HG03354 (cell line): ENCODE measurements around the gene STK32C.

Source experiments
- ATAC-seq: cut with Tn5 transposase; IDR thresholded peaks from one replicate; pipeline ENCODE4 v1.9.1; 2021; ENCODE audit warnings: mild to moderate bottlenecking; ENCODE audit not compliant: unreplicated experiment, poor library complexity, severe bottlenecking

The STK32C gene

GRCh38 chr10:132204781-132205473 lies 102.8 kb downstream of the STK32C start:
- ATAC-seq = no peak

GRCh38 chr10:132204078-132204780 lies 103.5 kb downstream of the STK32C start:
- ATAC-seq = no peak

DNA sequence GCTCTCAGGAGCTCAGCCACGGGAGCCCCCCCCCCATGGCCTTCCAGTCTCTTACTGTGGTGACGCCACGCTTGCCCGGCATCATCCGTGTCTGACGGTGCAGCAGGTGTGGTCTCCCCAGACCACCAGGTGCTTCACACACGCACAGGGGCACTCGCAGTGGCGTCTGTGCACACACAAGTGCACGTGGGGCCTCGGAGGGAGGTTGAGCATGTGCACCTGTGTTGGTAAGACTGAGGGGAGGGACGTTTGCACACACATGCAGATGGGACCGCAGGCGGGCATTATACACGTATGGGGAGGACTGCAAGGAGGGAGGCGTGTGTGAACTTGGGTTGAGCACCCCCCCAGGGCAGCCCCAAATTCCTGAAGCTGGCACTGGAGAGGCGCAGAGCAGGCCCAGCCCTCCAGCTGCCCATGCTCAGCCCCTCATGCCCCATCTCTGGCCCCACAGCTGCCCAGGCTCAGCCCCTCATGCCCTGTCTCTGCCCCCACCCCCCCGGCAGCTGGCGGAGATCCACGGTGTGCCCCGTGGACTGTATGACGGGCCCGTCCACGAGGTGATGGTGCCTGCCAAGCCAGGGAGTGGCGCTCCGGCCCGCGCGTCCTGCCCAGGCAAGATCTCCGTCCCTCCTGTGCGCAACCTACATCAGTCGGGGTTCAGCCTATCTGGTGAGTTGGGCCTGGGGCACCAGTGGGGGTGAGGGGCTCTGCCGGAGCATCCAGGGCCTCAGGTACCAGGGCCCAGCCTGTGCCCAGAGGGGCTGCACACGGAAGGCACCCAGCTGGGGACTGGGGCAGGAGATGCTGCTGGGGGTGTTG lies 104.3 kb downstream of the STK32C start:
- ATAC-seq = no peak

DNA sequence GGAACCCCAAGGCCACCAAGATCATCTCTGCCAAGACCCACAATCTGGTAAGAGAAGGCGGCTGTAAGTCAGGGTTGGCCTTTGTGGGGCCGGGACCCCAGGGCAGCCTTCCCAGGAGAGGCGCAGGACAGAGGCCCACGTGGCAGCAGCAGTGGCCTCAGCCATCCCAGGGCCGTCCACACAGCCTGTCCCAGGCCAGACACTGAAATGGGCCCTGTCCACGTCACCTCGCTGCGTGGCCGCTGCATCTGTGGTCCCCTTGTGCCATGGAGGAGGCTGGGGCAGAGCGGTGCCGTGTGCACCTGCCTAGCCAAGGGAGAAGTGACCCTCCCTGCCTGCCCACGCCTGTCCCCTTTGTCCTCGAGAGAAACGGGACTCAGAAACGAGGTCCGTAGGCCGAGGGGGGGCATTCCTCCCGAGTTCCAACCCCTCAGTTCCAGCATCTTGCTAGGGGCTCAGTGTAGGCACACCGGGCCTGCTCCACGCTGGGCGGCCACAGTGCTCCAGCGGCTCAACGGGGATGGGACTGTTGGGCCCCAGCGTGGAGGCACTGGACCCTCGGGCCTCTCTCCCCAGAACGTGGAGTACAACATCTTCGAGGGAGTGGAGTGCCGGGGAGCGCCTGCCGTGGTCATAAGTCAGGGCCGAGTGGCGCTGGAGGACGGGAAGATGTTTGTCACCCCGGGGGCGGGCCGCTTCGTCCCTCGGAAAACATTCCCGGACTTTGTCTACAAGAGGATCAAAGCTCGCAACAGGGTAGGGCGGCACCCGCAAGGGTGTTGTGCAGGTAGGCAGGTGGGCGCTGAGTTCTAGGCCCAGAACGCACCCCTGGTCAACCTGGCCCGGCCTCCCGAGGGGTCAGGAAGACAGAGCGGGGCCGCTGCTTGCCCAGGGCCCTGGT lies 105.4 kb downstream of the STK32C start:
- no peak for ATAC-seq

DNA sequence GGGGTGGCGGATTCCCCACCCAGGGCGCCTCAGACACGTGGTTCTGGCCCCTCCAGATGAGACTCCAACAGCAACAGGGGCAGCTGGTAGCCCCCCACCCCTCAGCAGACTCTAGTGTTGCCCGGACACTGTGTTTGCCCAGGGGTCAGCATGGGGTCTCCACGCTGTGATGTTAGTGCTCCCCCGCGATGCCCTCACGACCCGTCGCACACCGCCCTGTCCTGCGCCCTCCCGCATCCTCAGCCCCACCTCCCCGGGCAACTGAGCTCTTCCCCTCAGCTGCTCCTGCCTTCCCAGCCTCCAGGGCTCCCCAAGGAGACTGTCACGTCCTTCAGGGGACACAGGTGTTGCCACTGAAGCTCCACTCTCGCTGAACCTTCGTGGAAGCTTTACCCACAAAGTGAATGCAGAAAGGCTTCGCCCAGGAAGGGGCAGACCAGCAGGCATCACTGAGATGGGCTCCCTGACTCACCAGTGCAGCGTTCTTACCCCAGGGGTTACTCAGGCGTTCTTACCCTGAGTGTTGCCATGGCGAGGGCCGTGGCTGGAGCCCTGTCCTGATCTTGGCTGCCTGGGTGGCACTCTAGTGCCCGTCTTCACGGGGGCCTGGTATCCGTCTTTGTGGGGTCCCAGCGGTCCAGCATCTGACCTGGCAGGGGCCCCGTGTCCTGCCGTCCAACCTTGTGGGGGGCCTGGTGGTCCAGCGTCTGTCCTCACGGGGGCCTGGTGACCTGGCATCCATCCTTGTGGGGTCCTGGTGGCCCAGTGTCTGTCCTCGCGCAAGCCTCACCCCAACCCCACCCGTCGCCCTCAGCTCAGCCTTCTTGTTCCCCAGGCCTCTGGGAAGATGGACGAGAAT lies 106.4 kb downstream of the STK32C start:
- no peak for ATAC-seq

GRCh38 chr10:132200344-132201110 lies 107.2 kb downstream of the STK32C start:
- no peak for ATAC-seq

DNA sequence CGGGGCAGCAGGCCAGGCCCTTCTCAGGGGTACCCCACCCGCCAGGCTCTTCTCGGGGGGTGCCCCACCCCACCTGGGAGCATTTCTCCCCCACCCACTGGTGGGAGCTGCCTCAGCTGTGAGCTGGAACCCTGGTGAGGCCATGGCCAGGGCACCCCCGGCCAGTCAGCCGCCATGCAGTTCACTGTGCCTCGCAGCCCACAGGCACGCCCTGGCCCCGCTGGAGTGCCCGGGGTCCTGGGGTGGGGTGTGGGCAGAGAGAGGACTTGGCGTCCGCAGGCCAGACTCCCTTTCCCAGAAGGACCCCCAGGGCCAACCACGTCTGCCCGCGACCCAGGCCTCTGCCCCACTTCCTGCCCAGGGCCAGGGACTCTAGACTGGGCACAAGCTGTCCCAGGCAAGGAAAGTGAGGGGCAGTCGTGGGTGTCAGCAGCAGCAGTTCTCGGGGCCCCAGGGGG lies 107.9 kb downstream of the STK32C start:
- ATAC-seq = no peak

DNA sequence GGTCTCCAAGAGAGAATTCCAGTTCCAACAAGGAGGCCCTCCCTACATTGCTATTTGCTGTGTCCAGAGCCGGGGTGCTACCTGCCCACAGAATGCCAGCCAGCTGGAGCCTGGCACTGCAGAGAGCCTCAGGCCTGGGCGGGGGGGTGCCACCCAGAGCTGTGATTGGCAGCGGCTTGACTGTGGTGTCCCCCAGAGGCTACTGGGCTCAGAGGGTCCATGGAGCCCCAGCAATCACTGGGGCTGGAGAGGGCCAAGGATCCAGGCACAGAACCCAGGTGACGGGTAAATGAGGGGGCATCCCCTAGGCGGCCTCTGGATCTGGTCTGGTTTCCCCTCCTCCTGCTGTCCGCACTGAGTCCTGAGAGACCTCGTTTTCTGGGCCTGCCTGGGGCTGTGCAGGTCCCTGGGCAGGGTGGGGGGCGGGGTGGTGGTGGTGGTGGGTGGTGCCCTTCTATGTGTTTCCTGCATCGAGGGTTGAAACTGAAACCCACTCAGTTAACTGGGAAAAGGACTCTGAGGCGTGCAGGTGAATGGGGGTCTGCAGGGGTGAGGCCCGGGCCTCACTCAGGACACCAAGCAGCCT lies 108.4 kb downstream of the STK32C start:
- no peak for ATAC-seq

DNA sequence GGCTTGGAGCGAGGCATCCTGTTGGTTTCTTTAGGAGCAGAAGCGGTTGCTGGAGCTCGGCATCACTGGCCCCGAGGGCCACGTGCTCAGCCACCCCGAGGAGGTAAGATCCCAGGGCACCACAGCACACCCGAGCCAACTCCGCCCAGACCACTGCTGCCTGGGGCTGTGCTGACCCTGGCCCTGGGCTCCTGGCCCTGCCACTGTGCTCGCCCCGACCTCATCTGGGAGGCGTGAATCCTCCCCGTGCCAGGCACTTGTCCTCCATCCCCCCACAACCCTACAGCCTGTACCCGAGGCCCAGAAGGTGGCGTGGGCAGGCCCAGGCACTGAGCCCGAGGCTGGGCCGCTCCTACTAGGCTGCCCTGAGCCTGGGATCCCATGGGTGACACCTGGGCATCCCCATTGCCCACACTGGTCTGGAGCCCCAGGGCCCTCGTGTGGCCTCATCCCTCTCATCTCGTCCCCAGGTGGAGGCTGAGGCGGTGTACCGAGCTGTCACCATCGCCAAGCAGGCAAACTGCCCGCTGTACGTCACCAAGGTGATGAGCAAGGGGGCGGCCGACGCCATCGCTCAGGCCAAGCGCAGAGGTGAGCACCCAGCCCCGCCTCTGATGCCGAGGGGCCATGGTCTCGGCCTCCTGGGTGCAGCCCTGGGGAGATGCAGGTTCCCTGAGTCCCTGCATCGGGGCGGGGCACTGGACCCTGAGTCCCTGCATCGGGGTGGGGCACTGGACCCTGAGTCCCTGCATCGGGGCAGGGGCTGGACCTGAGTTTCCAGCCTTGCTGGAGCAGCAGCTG lies 109.2 kb downstream of the STK32C start:
- ATAC-seq = no peak

DNA sequence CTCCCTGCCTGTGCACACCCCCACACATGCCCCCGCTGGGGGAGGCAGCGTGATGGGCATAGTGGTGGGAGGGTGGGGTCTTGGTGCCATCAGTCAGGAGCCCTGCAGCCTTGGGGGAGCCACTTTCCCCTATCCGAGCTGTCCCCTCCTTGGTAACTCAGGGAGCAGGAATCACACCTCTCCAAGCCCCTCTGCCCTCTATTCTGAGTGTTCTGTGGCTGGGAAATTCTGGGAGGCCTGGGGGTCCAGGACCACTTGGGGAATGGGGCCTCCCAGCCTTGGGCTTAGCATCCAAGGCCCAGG lies 109.7 kb downstream of the STK32C start:
- no peak for ATAC-seq

DNA sequence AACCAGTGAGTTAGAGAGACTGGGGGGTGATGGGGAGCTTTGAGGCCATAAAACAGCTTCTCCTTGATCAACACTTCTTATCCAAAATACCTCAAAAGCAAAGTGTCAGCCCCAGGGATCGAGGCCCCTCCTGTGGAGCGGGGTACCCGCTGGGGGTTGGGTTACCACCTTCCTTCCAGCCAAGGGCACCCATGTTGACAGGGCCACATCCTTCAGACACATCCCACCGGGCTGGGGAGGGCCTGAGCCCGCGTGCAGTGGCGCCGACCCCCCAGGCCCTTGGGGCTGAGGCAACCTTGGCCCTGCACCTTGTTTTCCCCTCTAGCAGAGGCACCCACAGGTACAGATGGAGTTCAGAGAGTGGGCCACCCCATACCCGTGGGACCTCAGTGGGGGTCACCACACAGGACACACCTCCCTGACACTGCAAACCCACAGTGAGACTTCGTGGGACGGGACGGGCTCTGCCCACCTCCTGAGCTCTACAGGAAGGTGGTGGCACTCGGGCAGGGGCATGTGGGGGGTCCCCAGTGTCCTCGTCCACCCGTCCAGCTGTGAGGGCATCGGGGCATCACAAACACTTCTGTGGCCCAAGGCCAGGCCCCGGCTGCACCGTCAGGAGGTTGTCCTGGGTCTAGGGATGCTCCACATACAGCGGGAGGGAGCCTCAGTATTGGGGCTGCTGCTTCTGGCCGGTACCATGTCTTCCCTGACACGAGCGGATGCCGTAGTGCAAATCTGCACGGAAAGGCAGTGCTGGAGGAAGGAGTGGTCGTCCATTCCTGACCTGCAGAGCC lies 110.3 kb downstream of the STK32C start:
- ATAC-seq = no peak

DNA sequence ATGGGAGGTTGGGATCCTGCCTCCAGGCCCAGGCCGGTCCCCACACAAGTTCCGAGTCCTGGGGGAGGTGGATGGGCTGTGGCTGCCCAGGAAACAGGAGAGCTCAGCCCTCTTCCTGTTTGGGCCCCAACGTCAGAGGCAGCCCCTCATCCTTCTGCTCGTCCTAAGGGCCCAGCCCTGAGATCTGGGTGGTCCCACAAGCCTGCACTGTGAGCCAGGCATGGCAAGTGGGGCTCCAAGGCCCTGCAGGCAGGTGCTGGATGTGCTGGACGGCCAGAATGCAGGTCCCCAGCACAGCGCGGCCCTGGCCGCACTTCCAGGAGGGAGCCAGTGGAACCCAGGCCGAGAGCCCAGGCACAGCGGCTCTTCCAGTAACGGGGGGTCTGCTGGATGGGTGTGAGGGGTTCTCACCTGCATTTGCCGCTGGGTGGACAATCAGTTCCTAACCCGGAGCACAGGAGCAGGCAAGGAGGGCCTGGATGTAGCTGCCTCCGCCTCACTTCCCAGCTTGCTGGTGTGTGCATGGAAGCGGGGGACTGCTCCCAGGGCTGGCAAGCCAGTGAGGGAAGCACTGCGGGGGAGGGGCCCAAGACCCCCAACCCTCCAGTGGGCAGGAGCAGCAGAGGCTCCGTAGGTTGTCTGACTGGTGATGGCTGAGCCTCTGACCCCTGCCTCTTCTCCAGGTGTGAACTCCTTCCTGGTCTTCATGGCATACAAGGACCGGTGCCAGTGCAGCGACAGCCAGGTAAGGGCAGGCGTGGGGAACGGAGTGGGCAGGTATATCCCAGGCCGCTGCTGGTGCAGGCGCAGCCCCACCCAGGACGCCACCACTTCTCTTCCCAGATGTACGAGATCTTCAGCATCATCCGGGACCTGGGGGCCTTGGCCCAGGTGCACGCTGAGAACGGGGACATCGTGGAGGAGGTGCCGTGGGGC lies 111.3 kb downstream of the STK32C start:
- ATAC-seq = no peak

DNA sequence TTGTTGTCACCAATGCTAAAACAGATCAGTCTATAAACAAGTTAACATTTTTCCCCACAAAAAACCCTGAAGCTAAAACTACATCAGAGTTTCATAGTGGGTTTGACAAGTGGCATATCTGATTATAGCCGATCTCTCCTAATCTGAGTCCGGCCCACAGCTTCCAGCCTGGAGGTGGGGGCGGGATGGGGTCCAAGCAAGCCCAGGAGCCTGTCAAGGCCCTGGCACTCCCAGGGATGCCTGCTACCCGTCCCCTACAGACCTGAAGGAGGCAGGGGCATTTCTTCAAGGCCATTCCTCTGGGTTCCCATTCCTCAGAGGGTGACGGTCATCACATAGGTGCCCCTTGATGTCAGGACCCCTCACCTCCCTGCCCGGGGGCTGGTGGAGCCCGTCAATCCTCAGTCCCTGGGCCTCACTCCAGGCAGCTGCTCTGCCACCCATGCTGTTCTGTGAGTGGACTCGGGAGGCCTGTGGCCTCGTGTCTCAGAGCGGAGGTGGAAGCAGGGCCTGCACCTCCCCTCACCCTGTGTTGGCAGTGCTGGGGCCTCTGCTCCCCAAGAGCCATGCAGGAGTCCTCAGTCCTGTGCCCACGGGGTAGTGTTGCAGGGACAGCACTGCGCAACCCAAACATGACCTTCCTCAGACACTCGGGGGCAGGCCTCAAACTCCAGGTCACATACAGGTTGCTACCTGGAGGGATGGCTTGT lies 112.2 kb downstream of the STK32C start:
- ATAC-seq = no peak

- no peak for ATAC-seq
Measured at GRCh38 chr10:132194726-132195125, 113.0 kb downstream of the STK32C start.
